Endothelial cell (in vitro differentiated cells): Measurements from ENCODE around the gene CHST8. TPM values are rescaled to one million over a fixed set of nuclear protein-coding genes. Genes with fewer than 3 reads are reported as not detected.
"Not testable (repeated sequence)": the region's sequence is repeated elsewhere in the genome, so short reads cannot be mapped to it uniquely, and the experiment has no call there.

Source experiments
- DNase-seq: peaks from one replicate; pipeline ENCODE4 v3.0.0; 2021; ENCODE audit warnings: low spot score
- H3K27ac Mint-ChIP-seq: one replicate; pipeline ENCODE4 v1.8.0; 2021; ENCODE audit warnings: mixed read lengths, inconsistent platforms; ENCODE audit not compliant: unreplicated experiment
- H3K27me3 Mint-ChIP-seq: one replicate; pipeline ENCODE4 v1.8.0; 2021; ENCODE audit warnings: mild to moderate bottlenecking, moderate library complexity, mixed read lengths, inconsistent platforms; ENCODE audit not compliant: unreplicated experiment
- H3K36me3 Mint-ChIP-seq: one replicate; pipeline ENCODE4 v1.8.0; 2021; ENCODE audit warnings: mild to moderate bottlenecking, low read depth, mixed read lengths, inconsistent platforms; ENCODE audit not compliant: unreplicated experiment
- H3K4me1 Mint-ChIP-seq: one replicate; pipeline ENCODE4 v1.8.0; 2021; ENCODE audit warnings: mild to moderate bottlenecking, mixed read lengths, inconsistent platforms; ENCODE audit not compliant: unreplicated experiment
- H3K4me3 Mint-ChIP-seq: one replicate; pipeline ENCODE4 v1.8.0; 2021; ENCODE audit warnings: mild to moderate bottlenecking, mixed read lengths, inconsistent platforms; ENCODE audit not compliant: unreplicated experiment
- H3K9me3 Mint-ChIP-seq: one replicate; pipeline ENCODE4 v1.8.0; 2021; ENCODE audit warnings: mixed read lengths, inconsistent platforms; ENCODE audit not compliant: unreplicated experiment
- total RNA-seq: library from RNA; stranded (reverse); fragmentation: NEBNext Ultra II Directional; extraction: Animal tissue kit (Norgen Biotek cat#: 25700); gene quantifications from one replicate; pipeline ENCODE4 v1.2.1, GENCODE V29; 2021; ENCODE audit not compliant: unreplicated experiment
- TF ChIP-seq, protein P1 (sequence below): fragments of 200-600 bp; sonication (generic); IDR thresholded peaks from one replicate; pipeline ENCODE4 v1.5.0; 2021; ENCODE audit warnings: antibody characterized with exemption; ENCODE audit not compliant: unreplicated experiment

CHST8 gene
- total RNA-seq, 1 donor from 2014 or later, result 0.54 TPM

DNA sequence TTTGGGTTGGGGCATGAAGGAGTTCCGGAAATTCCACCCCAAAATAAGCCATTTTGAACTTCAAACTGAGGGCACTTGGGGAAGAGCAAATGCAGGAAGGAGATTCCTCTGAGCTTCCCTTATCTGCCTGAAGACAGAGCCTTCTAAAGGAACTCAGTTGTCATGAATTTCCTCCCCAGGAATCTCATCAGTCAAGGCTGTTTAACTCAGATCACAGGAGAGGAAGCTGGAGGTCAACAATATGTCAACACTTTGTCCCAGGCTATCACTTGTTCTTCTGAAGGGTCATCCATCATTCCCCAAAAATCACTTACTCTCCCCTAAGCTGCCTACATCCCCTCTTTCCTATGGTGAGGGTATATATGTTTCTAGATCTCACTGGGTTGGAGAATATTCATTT, 26.0 kb upstream of the CHST8 start:
- Mint-ChIP-seq H3K27ac (no peak overlapping the region), H3K36me3 (no peaks in the 10 kb centered on the region), H3K4me1 (peaks cover 14% of the 10 kb centered on the region), H3K4me3 (no peak overlapping the region), H3K9me3 (peaks cover 5% of the 10 kb centered on the region), H3K27me3 (peaks cover 4% of the 10 kb centered on the region)
- TF ChIP-seq, protein P1, sequence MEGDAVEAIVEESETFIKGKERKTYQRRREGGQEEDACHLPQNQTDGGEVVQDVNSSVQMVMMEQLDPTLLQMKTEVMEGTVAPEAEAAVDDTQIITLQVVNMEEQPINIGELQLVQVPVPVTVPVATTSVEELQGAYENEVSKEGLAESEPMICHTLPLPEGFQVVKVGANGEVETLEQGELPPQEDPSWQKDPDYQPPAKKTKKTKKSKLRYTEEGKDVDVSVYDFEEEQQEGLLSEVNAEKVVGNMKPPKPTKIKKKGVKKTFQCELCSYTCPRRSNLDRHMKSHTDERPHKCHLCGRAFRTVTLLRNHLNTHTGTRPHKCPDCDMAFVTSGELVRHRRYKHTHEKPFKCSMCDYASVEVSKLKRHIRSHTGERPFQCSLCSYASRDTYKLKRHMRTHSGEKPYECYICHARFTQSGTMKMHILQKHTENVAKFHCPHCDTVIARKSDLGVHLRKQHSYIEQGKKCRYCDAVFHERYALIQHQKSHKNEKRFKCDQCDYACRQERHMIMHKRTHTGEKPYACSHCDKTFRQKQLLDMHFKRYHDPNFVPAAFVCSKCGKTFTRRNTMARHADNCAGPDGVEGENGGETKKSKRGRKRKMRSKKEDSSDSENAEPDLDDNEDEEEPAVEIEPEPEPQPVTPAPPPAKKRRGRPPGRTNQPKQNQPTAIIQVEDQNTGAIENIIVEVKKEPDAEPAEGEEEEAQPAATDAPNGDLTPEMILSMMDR, result no peak
- DNase-seq, result no peak

DNA sequence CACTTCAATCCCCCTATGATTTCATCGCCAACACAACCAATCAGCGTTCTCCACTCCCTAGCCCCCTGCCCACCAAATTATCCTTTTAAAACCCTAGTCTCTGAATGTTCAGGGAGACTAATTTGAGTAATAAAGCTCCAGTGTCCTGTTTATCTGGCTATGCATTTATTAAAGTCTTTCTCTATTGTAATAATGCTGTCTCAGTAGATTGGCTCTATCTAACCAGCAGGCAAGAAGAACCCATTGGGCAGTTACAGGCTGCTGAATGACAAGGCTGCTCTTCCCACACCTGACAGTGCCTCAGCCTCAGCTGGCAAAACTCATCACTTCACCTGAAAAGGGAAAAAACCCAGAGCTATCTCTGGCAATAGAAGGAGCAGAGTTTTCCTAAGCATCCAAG, 20.2 kb upstream of the CHST8 start:
- Mint-ChIP-seq H3K27me3 (peaks cover 10% of the 10 kb centered on the region), H3K36me3 (peaks cover 13% of the 10 kb centered on the region), H3K9me3 (peaks cover 6% of the 10 kb centered on the region), H3K4me3 (no peak overlapping the region), H3K27ac (no peak overlapping the region), H3K4me1 (no peaks in the 10 kb centered on the region)
- no peak for DNase-seq
- TF ChIP-seq, protein P1, result no peak

DNA sequence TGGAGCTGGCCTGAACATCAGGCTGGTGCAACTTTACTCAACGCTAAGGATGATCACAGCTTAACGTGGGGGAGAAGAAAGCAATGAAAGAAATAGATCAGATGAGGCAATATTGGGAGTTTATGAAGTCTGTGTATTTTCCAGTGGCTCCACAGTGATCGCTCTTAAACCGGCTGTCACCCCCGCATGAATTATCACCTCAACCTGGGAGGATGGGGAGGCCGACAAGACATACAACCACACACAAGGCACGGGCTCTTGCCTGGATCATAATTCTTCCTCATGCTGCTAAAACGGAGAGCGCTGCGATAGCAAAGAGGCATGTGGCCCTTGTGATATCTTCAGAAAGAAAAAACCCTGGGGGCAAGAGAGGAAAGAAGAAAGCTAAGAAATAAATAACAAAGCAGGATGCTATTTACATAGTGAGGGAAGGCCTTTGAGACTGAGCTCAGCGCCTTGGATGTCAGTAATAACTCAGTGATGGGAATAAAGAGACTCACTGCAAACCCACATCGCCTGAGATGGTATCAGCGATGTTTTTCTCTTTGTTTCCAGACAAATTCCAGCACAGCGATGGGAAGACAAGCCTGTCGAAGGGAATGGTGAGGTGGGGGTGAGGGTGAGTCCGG, 19.1 kb upstream of the CHST8 start:
- no peak for DNase-seq
- H3K27me3 Mint-ChIP-seq, result peaks cover 10% of the 10 kb centered on the region
- H3K4me3 Mint-ChIP-seq, result no peak overlapping the region
- no peaks in the 10 kb centered on the region for H3K4me1 Mint-ChIP-seq
- TF ChIP-seq, protein P1, result no peak
- peaks cover 13% of the 10 kb centered on the region for H3K36me3 Mint-ChIP-seq
- no peak overlapping the region for H3K27ac Mint-ChIP-seq
- peaks cover 6% of the 10 kb centered on the region for H3K9me3 Mint-ChIP-seq

DNA sequence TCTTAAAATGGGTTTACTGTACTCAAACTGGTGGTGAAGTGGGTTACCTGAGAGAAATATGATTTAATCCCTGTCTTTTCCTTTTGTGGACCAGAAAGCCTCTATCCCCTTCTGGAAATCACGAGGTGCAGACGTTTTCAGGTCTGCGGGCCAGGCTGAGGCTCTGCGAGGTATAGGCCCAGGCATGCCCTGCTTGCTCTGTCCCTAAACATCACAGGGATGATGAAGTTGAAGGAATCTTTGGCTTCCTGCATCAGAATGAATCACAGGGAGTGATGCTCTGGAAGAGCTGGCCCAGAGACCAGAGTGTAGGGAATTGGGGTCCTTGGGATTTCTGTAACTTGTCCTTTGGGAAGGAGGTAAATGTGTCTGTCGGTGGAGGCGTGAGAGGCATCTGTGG, 18.4 kb upstream of the CHST8 start:
- H3K27ac Mint-ChIP-seq, result no peak overlapping the region
- TF ChIP-seq, protein P1, result no peak
- peaks cover 6% of the 10 kb centered on the region for H3K9me3 Mint-ChIP-seq
- DNase-seq, result no peak
- H3K27me3 Mint-ChIP-seq, result peaks cover 10% of the 10 kb centered on the region
- peaks cover 13% of the 10 kb centered on the region for H3K36me3 Mint-ChIP-seq
- H3K4me1 Mint-ChIP-seq, result no peaks in the 10 kb centered on the region
- no peak overlapping the region for H3K4me3 Mint-ChIP-seq

DNA sequence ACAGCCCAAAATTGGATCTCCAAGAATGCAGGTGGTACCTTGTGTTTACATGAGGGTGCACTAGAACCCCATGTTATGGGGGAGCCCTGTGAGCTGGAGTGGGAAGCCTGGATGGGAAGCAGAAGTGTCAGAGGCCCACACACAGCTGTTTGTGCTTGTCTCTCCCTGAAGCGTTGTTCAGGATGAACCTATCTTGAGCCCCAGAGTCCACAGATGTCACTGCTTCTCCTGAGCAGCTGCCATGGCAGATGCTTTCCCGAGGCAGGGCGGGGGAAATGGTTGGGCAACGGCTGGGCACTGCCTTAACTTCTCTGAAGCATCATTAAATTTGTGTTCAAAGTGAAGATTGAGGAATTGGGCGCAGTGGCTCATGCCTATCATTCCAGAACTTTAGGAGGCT, 17.1 kb upstream of the CHST8 start:
- H3K36me3 Mint-ChIP-seq, result peaks cover 13% of the 10 kb centered on the region
- peaks cover 9% of the 10 kb centered on the region for H3K27me3 Mint-ChIP-seq
- no peak overlapping the region for H3K27ac Mint-ChIP-seq
- H3K9me3 Mint-ChIP-seq, result peaks cover 6% of the 10 kb centered on the region
- no peak for DNase-seq
- H3K4me1 Mint-ChIP-seq, result no peaks in the 10 kb centered on the region
- TF ChIP-seq, protein P1, result no peak
- no peak overlapping the region for H3K4me3 Mint-ChIP-seq

DNA sequence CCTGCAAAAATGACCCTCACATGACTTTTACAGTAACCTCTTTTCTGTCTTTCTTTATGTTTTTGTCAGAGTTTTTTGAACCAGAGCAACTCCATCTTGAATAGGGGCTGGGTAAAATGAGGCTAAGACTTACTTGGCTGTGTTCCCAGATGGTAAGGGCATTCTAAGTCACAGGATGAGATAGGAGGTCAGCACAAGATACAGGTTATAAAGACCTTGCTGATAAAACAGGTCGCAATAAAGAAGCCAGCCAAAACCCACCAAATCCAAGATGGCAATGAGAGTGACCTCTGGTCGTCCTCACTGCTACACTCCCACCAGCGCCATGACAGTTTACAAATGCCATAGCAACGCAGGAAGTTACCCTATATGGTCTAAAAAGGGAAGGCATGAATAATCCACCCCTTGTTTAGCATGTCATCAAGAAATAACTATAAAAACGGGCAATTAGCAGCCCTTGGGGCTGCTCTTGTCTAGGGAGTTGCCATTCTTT, 15.9 kb upstream of the CHST8 start:
- H3K4me3 Mint-ChIP-seq, H3K4me1 Mint-ChIP-seq, H3K27ac Mint-ChIP-seq, H3K9me3 Mint-ChIP-seq, DNase-seq, H3K27me3 Mint-ChIP-seq: not testable (repeated sequence)
- peaks cover 13% of the 10 kb centered on the region for H3K36me3 Mint-ChIP-seq
